AG04450 (cell line): ENCODE results near the gene SLF2. TPM values are rescaled to one million over a fixed set of nuclear protein-coding genes. Genes with fewer than 3 reads are reported as not detected.

Experiments
- CTCF ChIA-PET: fragments of 300-600, 350-600 bp; formaldehyde crosslinking; extraction: SDS; loops from one replicate; lab custom pipeline; 2022; ENCODE audit warnings: antibody characterized with exemption, inconsistent platforms; lab: Charles Lee
- POLR2A ChIA-PET: fragments of 350-600 bp; formaldehyde crosslinking; extraction: SDS; loops from one replicate; lab custom pipeline; 2021; ENCODE audit warnings: antibody characterized with exemption, inconsistent platforms; lab: Yijun Ruan, JAX
- DNase-seq: peaks from one replicate; pipeline ENCODE4 v3.0.0-alpha.2; 2011; ENCODE audit warnings: low read depth, low spot score
- H3K27ac ChIP-seq: one replicate; pipeline ENCODE4 v1.5.1; 2012; ENCODE audit warnings: low read depth, low read length, control low read depth
- H3K27me3 ChIP-seq: one replicate; pipeline ENCODE4 v1.6.0; 2012; ENCODE audit warnings: low read length; ENCODE audit not compliant: control insufficient read depth, insufficient read depth
- H3K4me3 ChIP-seq: 2 replicates; pipeline ENCODE4 v1.5.1; 2011; ENCODE audit warnings: mild to moderate bottlenecking, low read depth, low read length, control low read depth
- H3K9me3 ChIP-seq: 2 replicates; pipeline ENCODE4 v1.5.1; 2012; ENCODE audit warnings: low read length; ENCODE audit not compliant: control insufficient read depth, insufficient read depth
- polyA plus RNA-seq: library from polyadenylated mRNA; depleted of rRNA; stranded (reverse); fragments of >200 nt; gene quantifications from 2 replicates; pipeline ENCODE4 v1.2.3, GENCODE V29; 2011
- TF ChIP-seq, protein P1 (sequence below): IDR thresholded peaks from 2 replicates; pipeline ENCODE4 v1.5.1; 2011; ENCODE audit warnings: low read depth, low read length, control low read depth, inconsistent platforms

Gene SLF2
- polyA plus RNA-seq, 1 experiment = 19.0 TPM

DNA sequence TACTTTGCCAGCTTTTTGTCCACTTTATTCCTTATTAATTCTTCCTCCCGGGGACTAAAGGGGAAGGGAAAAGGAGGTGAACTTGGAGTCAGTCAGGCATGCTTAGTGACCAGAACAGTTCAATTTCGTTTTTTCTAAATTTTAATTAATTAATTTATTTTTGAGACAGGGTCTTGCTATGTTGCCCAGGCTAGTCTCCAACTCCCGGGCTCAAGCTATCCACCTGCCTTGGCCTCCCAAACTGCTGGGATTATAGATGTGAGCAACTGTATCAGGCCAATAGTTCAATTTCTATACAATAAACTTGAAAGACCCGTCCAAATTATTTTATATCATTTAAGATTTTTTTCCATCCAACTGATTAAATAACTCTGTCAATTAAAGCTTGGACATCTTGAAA is 1.3 kb upstream of the SLF2 start:
- TF ChIP-seq, protein P1, sequence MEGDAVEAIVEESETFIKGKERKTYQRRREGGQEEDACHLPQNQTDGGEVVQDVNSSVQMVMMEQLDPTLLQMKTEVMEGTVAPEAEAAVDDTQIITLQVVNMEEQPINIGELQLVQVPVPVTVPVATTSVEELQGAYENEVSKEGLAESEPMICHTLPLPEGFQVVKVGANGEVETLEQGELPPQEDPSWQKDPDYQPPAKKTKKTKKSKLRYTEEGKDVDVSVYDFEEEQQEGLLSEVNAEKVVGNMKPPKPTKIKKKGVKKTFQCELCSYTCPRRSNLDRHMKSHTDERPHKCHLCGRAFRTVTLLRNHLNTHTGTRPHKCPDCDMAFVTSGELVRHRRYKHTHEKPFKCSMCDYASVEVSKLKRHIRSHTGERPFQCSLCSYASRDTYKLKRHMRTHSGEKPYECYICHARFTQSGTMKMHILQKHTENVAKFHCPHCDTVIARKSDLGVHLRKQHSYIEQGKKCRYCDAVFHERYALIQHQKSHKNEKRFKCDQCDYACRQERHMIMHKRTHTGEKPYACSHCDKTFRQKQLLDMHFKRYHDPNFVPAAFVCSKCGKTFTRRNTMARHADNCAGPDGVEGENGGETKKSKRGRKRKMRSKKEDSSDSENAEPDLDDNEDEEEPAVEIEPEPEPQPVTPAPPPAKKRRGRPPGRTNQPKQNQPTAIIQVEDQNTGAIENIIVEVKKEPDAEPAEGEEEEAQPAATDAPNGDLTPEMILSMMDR = no peak
- Histone ChIP-seq H3K4me3 (no peak overlapping the region), H3K27ac (no peak overlapping the region), H3K9me3 (peaks cover 3% of the 10 kb centered on the region; the same call in 1 of the 2 replicates), H3K27me3 (no peaks in the 10 kb centered on the region)
- DNase-seq = no peak
- CTCF ChIA-PET = no interaction called here
- POLR2A ChIA-PET = interaction anchor here (1.1 kb wide), 1 partner anchor 29 kb away, joined by 3 read pairs; no protein-coding TSS in a partner anchor

DNA sequence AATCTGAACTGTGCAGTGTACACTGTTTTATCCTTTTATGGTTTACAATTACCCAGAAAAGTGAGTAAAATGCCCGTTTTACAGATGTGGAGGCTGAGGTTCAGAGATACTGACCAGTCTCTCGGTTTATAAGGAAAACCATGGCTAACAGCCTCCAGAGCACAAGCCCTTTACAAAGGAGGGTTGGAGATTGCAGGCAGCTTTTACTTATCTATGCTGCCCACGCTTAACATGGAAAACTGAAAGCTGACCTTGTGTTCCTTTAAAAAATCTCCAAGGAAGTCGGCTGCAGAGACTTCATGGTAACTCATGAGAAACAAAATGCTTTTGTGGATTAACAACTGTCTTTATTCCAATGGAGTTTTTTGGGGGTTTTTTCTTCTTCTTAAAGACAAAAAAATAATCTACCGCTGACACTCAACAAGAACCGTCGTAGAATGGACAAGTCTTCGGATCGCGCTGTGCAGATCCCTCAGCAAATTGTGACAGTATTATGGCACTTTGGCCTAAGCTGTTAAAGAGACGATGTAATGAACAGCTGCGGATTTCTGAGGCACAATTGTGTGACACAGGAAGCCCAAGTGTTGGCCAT is 654 bp upstream of the SLF2 start:
- Histone ChIP-seq H3K27me3 (no peaks in the 10 kb centered on the region), H3K27ac (peak overlapping the region; percentile 91), H3K9me3 (peaks cover 3% of the 10 kb centered on the region; the same call in 1 of the 2 replicates), H3K4me3 (peak overlapping the region; percentile 61)
- ChIA-PET CTCF (no interaction called here), POLR2A (interaction anchor here (0.9 to 1.8 kb wide), 5 partner anchors 16 to 541 kb away, joined by 3 to 7 read pairs (median 3); no protein-coding TSS in a partner anchor)
- DNase-seq = no peak
- TF ChIP-seq, protein P1 = no peak

DNA sequence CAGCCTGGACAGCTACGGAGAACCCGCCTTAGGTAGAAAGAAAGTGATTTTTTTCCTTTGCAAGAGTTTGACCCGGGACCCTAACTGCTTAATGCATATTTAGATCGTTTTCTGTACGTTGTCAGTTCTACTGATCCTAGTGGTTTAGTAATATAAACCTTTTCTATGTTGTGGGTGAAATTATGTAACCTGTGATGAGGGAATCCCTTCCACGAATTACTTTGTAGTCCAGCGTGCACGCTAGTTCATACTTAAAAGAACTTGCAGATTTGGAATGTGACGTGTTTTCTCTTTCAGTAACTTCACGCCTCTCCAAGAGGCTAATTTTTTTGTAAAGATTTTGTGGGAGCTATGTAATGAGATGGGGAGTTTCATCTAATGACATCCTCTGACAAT is 705 bp downstream of the SLF2 start:
- POLR2A ChIA-PET = interaction anchor here (0.8 to 1.8 kb wide), 4 partner anchors 15 to 543 kb away, joined by 3 to 7 read pairs (median 4); no protein-coding TSS in a partner anchor
- TF ChIP-seq, protein P1 = no peak
- H3K27me3 ChIP-seq = no peaks in the 10 kb centered on the region
- DNase-seq = no peak
- H3K9me3 ChIP-seq = peaks cover 3% of the 10 kb centered on the region; the same call in 1 of the 2 replicates
- H3K27ac ChIP-seq = no peak overlapping the region
- peak overlapping the region; percentile 99 for H3K4me3 ChIP-seq
- CTCF ChIA-PET = interaction anchor here (1.4 kb wide), 1 partner anchor 35 kb away, joined by 4 read pairs; no protein-coding TSS in a partner anchor

DNA sequence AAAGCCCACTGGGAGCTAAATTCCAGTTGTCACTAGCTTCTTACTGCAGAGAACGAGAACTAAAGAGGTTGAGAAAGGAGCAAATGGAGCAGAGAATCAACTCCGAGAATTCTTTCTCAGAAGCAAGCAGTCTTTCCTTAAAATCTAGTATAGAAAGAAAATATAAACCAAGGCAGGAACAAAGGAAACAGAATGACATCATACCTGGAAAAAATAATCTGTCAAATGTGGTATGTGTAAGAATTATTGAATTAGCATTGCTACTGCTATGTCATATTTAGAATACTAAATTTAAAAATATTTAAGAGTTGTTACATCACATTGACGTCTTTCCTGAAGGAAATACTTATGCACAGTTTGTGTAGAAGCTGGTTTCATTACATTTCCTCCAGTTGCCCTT is 4.3 kb downstream of the SLF2 start:
- H3K27me3 ChIP-seq = no peaks in the 10 kb centered on the region
- peaks cover 3% of the 10 kb centered on the region; the same call in 1 of the 2 replicates for H3K9me3 ChIP-seq
- no peak overlapping the region for H3K27ac ChIP-seq
- TF ChIP-seq, protein P1 = no peak
- POLR2A ChIA-PET = no interaction called here
- DNase-seq = no peak
- no peak overlapping the region for H3K4me3 ChIP-seq
- CTCF ChIA-PET = no interaction called here

DNA sequence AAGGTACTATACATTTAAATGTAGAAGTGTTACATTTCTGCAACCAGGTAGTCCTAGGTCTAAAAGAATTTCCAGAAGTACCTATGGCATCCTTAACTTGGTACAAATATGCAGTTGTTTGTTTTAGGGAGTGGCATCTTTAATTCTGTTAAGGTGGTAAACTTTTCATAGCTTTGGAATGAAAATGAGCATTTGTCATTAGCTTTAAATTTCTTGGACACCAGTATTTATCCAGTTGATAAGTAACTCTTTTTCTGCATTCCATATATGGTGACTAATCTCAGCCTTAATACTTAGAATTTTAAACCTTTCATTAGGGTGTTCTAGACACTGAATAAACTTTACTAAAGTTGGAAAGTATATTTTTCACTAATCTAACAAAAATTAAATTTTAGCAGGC is 10.8 kb downstream of the SLF2 start:
- POLR2A ChIA-PET = no interaction called here
- CTCF ChIA-PET = interaction anchor here (1.1 to 1.3 kb wide), 2 partner anchors 11 to 46 kb away, joined by 3 to 4 read pairs; no protein-coding TSS in a partner anchor
- Histone ChIP-seq H3K27ac (no peak overlapping the region), H3K4me3 (no peak overlapping the region), H3K9me3 (no peaks in the 10 kb centered on the region), H3K27me3 (no peaks in the 10 kb centered on the region)
- TF ChIP-seq, protein P1 = no peak
- DNase-seq = no peak
